Left lung (tissue), 10 donors: Measurements from ENCODE around the gene TRAF6. TPM values are rescaled to one million over a fixed set of nuclear protein-coding genes. Genes with fewer than 3 reads are reported as not detected.
"Not testable (repeated sequence)": the region's sequence is repeated elsewhere in the genome, so short reads cannot be mapped to it uniquely, and the experiment has no call there.

Experiments used
- ATAC-seq: fragments of 200-7000 bp; cut with Tn5 transposase; one replicate; pipeline ENCODE4 v1.9.1; 2020; ENCODE audit warnings: moderate library complexity
- DNase-seq, 4 donors: peaks; one replicate each; pipeline ENCODE4 v3.0.0-alpha.2; 2013 to 2020
- H3K27ac ChIP-seq, 2 donors: fragments of 200-600 bp; sonication (generic) in 1 of 2; one replicate each; pipeline versions ENCODE4 v1.5.0 to v1.8.0; 2020 to 2021
- H3K27me3 ChIP-seq, 2 donors: fragments of 200-600 bp; sonication (generic) in 1 of 2; one replicate each; pipeline versions ENCODE4 v1.5.0 to v1.8.0; 2020 to 2021
- H3K36me3 ChIP-seq, 2 donors: fragments of 200-600 bp; sonication (generic) in 1 of 2; one replicate each; pipeline versions ENCODE4 v1.5.0 to v1.8.0; 2020 to 2021
- H3K4me1 ChIP-seq, 2 donors: fragments of 200-600 bp; one replicate each; pipeline ENCODE4 v1.8.0; 2021
- H3K4me3 ChIP-seq, 2 donors: fragments of 200-600 bp; sonication (generic) in 1 of 2; one replicate each; pipeline versions ENCODE4 v1.5.0 to v1.8.0; 2020 to 2021; ENCODE audit warnings: mild to moderate bottlenecking in 1 of 2
- H3K9me3 ChIP-seq, 2 donors: fragments of 200-600 bp; sonication (generic) in 1 of 2; one replicate each; pipeline versions ENCODE4 v1.5.0 to v1.8.0; 2020 to 2021
- CTCF ChIP-seq, 2 donors: fragments of 200-600 bp; sonication (generic) in 1 of 2; IDR thresholded peaks; one replicate each; pipeline versions ENCODE4 v1.5.0 to v1.8.0; 2021; ENCODE audit warnings: antibody characterized with exemption in 2 of 2
- intact Hi-C, 2 donors: fragments of 100-400 bp; cut with DNase I; formaldehyde crosslinking; loops; one replicate each; pipeline versions ENCODE4 v1.11.2 to v1.14.2; 2022
- polyA plus RNA-seq, 6 donors: library from polyadenylated mRNA; unstranded; fragments of 120-200 nt; gene quantifications; one replicate each; pipeline ENCODE4 v1.2.1, GENCODE V29; 2013; ENCODE audit not compliant: insufficient read length in 6 of 6
- total RNA-seq, 2 donors: library from RNA; stranded (reverse); fragmentation: NEBNext Ultra II Directional; extraction: Animal tissue kit (Norgen Biotek cat#: 25700); gene quantifications; one replicate each; pipeline ENCODE4 v1.2.1, GENCODE V29; 2021
- donor health status: DM: no; HTN: yes; CAD: no.
- donor health status: DM: no; HTN: no; CAD: no.

Gene TRAF6
- total and polyA plus RNA-seq, 8 donors = 11.3 to 17.0 (median 14.0) TPM

GRCh38 chr11:36513965-36514364 is 3.9 kb upstream of the TRAF6 start:
- intact Hi-C loops = no loop called here
- Histone ChIP-seq H3K9me3 (peaks cover 0 to 8% of the 10 kb centered on the region in 2 donors), H3K36me3 (no peaks in the 10 kb centered on the region), H3K4me3 (no peak overlapping the region), H3K27me3 (no peaks in the 10 kb centered on the region), H3K27ac (no peak overlapping the region), H3K4me1 (peaks cover 0 to 12% of the 10 kb centered on the region in 2 donors)
- ATAC-seq (no peak), DNase-seq (no peak)
- no peak for TF ChIP-seq CTCF (IDR thresholded peaks at IDR 0.05)

DNA sequence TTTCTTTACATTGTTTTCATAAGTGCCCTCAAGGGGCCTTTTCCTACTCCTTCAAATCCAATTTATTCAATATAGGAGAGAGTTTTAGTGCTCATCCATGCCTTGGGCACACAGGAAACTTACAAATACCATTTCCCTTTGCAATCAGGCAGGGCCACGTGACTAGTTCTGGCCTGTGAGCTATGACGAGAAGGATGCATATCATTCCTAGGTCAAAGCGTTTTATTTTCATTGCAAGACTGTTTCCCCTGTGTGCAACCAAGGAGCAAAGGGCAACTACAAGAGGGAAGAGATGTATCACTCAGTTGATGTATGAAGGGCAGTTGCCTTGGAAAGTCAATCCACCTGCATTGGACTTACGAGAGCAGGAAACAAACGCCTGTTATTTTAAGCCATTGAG is 1.9 kb upstream of the TRAF6 start:
- H3K9me3 ChIP-seq = peaks cover 0 to 8% of the 10 kb centered on the region in 2 donors
- ATAC-seq (no peak), DNase-seq (no peak)
- intact Hi-C loops = no loop called here
- H3K27me3 ChIP-seq = no peaks in the 10 kb centered on the region
- H3K27ac ChIP-seq = no peak overlapping the region
- H3K4me3 ChIP-seq = no peak overlapping the region
- no peaks in the 10 kb centered on the region for H3K36me3 ChIP-seq
- H3K4me1 ChIP-seq = peaks cover 9 to 25% of the 10 kb centered on the region in 2 donors
- no peak for TF ChIP-seq CTCF (IDR thresholded peaks at IDR 0.05)

GRCh38 chr11:36511062-36511461 is 990 bp upstream of the TRAF6 start:
- peaks cover 9 to 30% of the 10 kb centered on the region in 2 donors for H3K4me1 ChIP-seq
- H3K27ac ChIP-seq, DNase-seq, H3K36me3 ChIP-seq, H3K9me3 ChIP-seq, H3K4me3 ChIP-seq, intact Hi-C loops, ATAC-seq, H3K27me3 ChIP-seq: not testable (repeated sequence)

DNA sequence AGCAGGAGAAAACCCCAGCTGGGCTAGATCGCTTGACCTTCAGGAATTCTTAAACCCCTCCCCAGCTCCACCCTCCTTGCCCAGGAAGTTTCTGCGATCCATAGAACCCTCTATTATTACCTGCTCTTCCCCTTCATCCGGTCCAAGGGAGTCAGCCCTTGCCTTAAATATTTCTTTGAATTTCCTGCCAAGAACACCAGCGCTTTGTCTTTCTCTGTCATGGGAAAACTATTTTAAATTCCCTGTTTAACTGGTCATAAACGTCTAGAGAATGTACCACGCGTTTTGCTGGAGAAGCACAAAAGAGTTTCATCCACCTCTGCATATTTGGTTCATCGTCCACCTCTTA is 496 bp upstream of the TRAF6 start:
- H3K27ac ChIP-seq = peak overlapping the region; percentile 89 to 91
- DNase-seq (peak in 1 of 4 donors; percentile 11), ATAC-seq (peak; percentile 3)
- no peaks in the 10 kb centered on the region for H3K27me3 ChIP-seq
- peaks cover 9 to 34% of the 10 kb centered on the region in 2 donors for H3K4me1 ChIP-seq
- intact Hi-C loops = no loop called here
- TF ChIP-seq CTCF (IDR thresholded peaks at IDR 0.05) = no peak
- peaks cover 0 to 8% of the 10 kb centered on the region in 2 donors for H3K9me3 ChIP-seq
- no peaks in the 10 kb centered on the region for H3K36me3 ChIP-seq
- peak overlapping the region; percentile 75 to 96 for H3K4me3 ChIP-seq

DNA sequence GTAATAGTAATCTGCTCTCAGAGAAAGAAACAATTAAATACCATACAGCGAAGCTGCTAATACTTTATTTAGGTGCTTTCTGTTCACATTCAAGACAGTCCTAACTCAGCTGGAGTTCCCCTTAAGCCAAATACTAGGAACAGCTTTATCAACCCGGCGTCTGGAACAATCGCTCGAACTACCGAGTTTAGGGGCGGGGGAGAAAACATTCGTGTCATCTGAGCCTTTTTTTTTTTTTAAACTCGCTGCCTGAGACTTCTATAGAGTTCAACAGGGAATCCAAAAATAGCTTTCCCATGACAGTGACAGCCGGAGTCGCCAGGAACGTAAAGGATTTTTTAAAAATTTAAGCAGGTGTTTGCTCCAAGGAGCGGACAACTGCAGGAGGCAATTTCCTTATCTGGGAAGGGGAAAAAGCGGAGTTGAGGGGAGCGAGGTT is 852 bp downstream of the TRAF6 start:
- Histone ChIP-seq H3K9me3 (peaks cover 0 to 8% of the 10 kb centered on the region in 2 donors), H3K4me3 (peak overlapping the region; percentile 75 to 96), H3K4me1 (peaks cover 9 to 37% of the 10 kb centered on the region in 2 donors), H3K27me3 (no peaks in the 10 kb centered on the region), H3K36me3 (no peaks in the 10 kb centered on the region), H3K27ac (peak overlapping the region; percentile 89 to 91)
- DNase-seq = peak in 3 of 4 donors; percentile 17 to 46 (median 40)
- intact Hi-C loops = no loop called here
- peak; percentile 38 for ATAC-seq
- no peak for TF ChIP-seq CTCF (IDR thresholded peaks at IDR 0.05)

DNA sequence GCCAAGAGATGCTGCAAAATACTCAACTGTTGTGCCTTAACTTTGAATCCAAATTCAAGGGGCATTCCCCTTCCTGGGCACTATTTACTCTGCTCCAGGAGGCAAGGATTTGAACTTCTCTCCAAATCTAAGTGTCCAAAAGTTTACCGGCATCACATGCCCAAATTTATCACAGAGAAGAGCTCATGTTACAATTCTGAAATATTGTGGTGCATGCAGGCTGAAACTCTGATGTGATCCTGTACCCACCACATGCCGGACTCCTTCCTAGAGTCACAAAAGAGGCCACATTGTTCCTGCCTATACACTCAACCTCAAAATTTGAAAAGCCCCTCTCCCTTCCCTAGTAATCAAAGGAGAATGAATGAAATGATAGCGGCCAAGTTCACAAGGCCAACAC is 1.3 kb downstream of the TRAF6 start:
- peak overlapping the region; percentile 75 to 96 for H3K4me3 ChIP-seq
- ATAC-seq = no peak
- peak overlapping the region; percentile 89 to 91 for H3K27ac ChIP-seq
- DNase-seq = no peak
- no peaks in the 10 kb centered on the region for H3K27me3 ChIP-seq
- H3K9me3 ChIP-seq = peaks cover 0 to 3% of the 10 kb centered on the region in 2 donors
- intact Hi-C loops = no loop called here
- no peak for TF ChIP-seq CTCF (IDR thresholded peaks at IDR 0.05)
- no peaks in the 10 kb centered on the region for H3K36me3 ChIP-seq
- H3K4me1 ChIP-seq = peaks cover 9 to 37% of the 10 kb centered on the region in 2 donors
